SK-N-SH (cell line): ENCODE results near the gene CYP27A1.

Source experiments
- SMC3 ChIP-seq: IDR thresholded peaks from 2 replicates; pipeline ENCODE4 v1.6.1; 2012; ENCODE audit warnings: low read depth, low read length, improper control_type of control experiment
- YY1 ChIP-seq: IDR thresholded peaks from 2 replicates; pipeline ENCODE4 v1.4.0; 2012; ENCODE audit warnings: low read depth, mild to moderate bottlenecking
- TF ChIP-seq, protein P1 (sequence below): fragments of 200-600 bp; sonication (generic); IDR thresholded peaks from 2 replicates; pipeline ENCODE4 v1.6.1; 2017; ENCODE audit warnings: antibody characterized with exemption, mild to moderate bottlenecking, moderate library complexity

DNA sequence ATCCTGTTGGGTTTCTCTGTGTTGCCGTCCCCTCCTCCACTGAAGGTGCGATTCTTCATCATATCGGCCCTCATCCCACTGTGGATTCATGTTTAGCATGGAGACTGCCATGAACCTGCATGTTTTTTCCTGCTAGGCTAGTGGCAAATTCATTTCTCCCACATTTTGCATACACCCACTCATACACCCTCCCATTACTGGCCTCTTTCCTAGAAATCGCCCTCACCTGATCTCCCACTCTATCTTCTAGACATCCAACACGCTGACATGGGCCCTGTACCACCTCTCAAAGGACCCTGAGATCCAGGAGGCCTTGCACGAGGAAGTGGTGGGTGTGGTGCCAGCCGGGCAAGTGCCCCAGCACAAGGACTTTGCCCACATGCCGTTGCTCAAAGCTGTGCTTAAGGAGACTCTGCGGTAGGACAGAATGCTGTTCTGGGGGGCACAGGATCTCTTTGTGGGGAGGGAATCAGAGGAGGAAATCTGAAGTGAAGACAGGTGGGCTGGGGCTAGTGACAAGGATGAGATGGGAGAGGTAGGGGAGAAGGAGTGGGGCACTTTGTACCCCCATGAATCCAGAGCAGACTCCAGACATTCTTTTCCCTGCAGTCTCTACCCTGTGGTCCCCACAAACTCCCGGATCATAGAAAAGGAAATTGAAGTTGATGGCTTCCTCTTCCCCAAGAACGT lies 32.0 kb downstream of the CYP27A1 start:
- TF ChIP-seq YY1, result no peak
- TF ChIP-seq, protein P1, sequence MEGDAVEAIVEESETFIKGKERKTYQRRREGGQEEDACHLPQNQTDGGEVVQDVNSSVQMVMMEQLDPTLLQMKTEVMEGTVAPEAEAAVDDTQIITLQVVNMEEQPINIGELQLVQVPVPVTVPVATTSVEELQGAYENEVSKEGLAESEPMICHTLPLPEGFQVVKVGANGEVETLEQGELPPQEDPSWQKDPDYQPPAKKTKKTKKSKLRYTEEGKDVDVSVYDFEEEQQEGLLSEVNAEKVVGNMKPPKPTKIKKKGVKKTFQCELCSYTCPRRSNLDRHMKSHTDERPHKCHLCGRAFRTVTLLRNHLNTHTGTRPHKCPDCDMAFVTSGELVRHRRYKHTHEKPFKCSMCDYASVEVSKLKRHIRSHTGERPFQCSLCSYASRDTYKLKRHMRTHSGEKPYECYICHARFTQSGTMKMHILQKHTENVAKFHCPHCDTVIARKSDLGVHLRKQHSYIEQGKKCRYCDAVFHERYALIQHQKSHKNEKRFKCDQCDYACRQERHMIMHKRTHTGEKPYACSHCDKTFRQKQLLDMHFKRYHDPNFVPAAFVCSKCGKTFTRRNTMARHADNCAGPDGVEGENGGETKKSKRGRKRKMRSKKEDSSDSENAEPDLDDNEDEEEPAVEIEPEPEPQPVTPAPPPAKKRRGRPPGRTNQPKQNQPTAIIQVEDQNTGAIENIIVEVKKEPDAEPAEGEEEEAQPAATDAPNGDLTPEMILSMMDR, result no peak
- TF ChIP-seq SMC3, result no peak
